ENCODE results near the gene XCL2. TPM values are rescaled to one million over a fixed set of nuclear protein-coding genes. Genes with fewer than 3 reads are reported as not detected.

XCL2 gene
- total and polyA plus RNA-seq, 2 of the 4 experiments (the other 2 are of a cell fraction) = not detected

DNA sequence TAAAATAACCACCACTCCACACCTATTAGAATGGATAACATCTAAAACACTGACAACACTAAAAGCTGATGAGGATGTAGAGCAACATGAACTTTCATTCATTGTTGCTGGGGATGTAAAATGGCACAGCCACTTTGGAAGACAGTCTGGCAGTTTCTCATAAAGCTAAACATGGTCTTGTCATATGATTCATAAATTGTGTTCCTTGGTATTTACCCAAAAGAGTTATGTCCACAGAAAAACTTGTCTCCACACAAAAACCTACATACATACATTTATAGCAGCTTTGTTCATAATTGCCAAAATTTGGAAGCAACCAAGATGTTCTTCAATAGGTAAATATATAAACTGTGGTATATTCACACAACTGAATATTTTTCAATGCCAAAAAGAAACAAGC is 16.6 kb upstream of the XCL2 start:
- Histone ChIP-seq H4K5ac (ENCODE audit: low read depth, low read length) (no peak overlapping the region), H3K9ac (ENCODE audit: low read depth, low read length) (no peak overlapping the region), H2BK20ac (ENCODE audit: low read depth, low read length) (no peak overlapping the region), H4K8ac (ENCODE audit: low read depth in 2 of 2, low read length in 2 of 2) (no peak overlapping the region), H3K27me3 (ENCODE audit: control insufficient read depth, insufficient read depth, low read length) (no peaks in the 10 kb centered on the region), H3K4me2 (ENCODE audit: low read depth, low read length) (no peak overlapping the region), H4K91ac (ENCODE audit: insufficient read depth, low read depth, low read length) (no peak overlapping the region), H3K4ac (ENCODE audit: low read depth, low read length) (no peak overlapping the region), H3K9me3 (ENCODE audit: control insufficient read depth, insufficient read depth, low read length) (no peaks in the 10 kb centered on the region), H2BK120ac (ENCODE audit: low read depth, low read length) (no peak overlapping the region), H3K56ac (ENCODE audit: extremely low read depth, insufficient read depth, low read length) (no peak overlapping the region), H3K79me1 (ENCODE audit: low read depth in 1 of 2, low read length in 2 of 2) (no peaks in the 10 kb centered on the region), H2AK9ac (replicated peaks; ENCODE audit: low read depth, low read length, poor library complexity) (no peak overlapping the region), H2AK5ac (ENCODE audit: low read depth, low read length) (no peak overlapping the region), H4K20me1 (ENCODE audit: insufficient read depth, low read length) (no peaks in the 10 kb centered on the region), H3K4me3 (ENCODE audit: insufficient read depth, low read depth, low read length) (no peak overlapping the region), H2BK15ac (ENCODE audit: low read depth, low read length) (no peak overlapping the region), H2BK5ac (ENCODE audit: low read depth, low read length, poor library complexity, severe bottlenecking) (no peak overlapping the region), H3K9me1 (ENCODE audit: insufficient read depth, low read length) (no peaks in the 10 kb centered on the region), H3K36me3 (ENCODE audit: control insufficient read depth, insufficient read depth, low read length) (no peaks in the 10 kb centered on the region), H3K4me1 (ENCODE audit: control insufficient read depth, insufficient read depth, low read length) (no peaks in the 10 kb centered on the region), H3K27ac (ENCODE audit: insufficient read depth, low read length) (no peak overlapping the region), H3K23ac (ENCODE audit: low read depth, low read length) (no peak overlapping the region), H3K14ac (replicated peaks; ENCODE audit: low read depth, low read length) (no peak overlapping the region), H2AFZ (replicated peaks; ENCODE audit: low read length, poor library complexity) (no peak overlapping the region), H3K18ac (ENCODE audit: low read depth, low read length) (no peak overlapping the region)
- TF ChIP-seq NFE2L2 (IDR thresholded peaks at IDR 0.05; ENCODE audit: low read depth, low read length) (no peak), MAFK (IDR thresholded peaks at IDR 0.05; ENCODE audit: low read depth, low read length) (no peak), RCOR1 (IDR thresholded peaks at IDR 0.05; ENCODE audit: insufficient replicate concordance, low read length) (no peak), MXI1 (IDR thresholded peaks at IDR 0.05; ENCODE audit: borderline replicate concordance, low read depth, low read length) (no peak), FOS (IDR thresholded peaks at IDR 0.05; ENCODE audit: low read depth, low read length) (no peak), POLR2A (IDR thresholded peaks at IDR 0.05; ENCODE audit: low read depth, low read length) (no peak), ELK1 (IDR thresholded peaks at IDR 0.05; ENCODE audit: borderline replicate concordance, low read depth, low read length) (no peak), MAZ (IDR thresholded peaks at IDR 0.05; ENCODE audit: borderline replicate concordance, low read depth, low read length) (no peak), RAD21 (IDR thresholded peaks at IDR 0.05; ENCODE audit: low read length) (no peak), CEBPB (IDR thresholded peaks at IDR 0.05; ENCODE audit: low read depth, low read length) (no peak), SMC3 (IDR thresholded peaks at IDR 0.05; ENCODE audit: low read depth, low read length) (no peak), RFX5 (IDR thresholded peaks at IDR 0.05; ENCODE audit: low read depth, low read length) (no peak), BHLHE40 (IDR thresholded peaks at IDR 0.05; ENCODE audit: low read depth, low read length) (no peak), CHD1 (IDR thresholded peaks at IDR 0.05; ENCODE audit: low read depth, low read length) (no peak)
- TF ChIP-seq, protein P1, sequence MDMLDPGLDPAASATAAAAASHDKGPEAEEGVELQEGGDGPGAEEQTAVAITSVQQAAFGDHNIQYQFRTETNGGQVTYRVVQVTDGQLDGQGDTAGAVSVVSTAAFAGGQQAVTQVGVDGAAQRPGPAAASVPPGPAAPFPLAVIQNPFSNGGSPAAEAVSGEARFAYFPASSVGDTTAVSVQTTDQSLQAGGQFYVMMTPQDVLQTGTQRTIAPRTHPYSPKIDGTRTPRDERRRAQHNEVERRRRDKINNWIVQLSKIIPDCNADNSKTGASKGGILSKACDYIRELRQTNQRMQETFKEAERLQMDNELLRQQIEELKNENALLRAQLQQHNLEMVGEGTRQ (IDR thresholded peaks at IDR 0.05; ENCODE audit: low read depth, low read length) = no peak
- TF ChIP-seq, protein P2, sequence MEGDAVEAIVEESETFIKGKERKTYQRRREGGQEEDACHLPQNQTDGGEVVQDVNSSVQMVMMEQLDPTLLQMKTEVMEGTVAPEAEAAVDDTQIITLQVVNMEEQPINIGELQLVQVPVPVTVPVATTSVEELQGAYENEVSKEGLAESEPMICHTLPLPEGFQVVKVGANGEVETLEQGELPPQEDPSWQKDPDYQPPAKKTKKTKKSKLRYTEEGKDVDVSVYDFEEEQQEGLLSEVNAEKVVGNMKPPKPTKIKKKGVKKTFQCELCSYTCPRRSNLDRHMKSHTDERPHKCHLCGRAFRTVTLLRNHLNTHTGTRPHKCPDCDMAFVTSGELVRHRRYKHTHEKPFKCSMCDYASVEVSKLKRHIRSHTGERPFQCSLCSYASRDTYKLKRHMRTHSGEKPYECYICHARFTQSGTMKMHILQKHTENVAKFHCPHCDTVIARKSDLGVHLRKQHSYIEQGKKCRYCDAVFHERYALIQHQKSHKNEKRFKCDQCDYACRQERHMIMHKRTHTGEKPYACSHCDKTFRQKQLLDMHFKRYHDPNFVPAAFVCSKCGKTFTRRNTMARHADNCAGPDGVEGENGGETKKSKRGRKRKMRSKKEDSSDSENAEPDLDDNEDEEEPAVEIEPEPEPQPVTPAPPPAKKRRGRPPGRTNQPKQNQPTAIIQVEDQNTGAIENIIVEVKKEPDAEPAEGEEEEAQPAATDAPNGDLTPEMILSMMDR (conservative IDR thresholded peaks at IDR 0.05; ENCODE audit: low read depth, low read length) = no peak
- in situ Hi-C loops (cut with MboI; ENCODE audit: low sequenced_read_pairs) = no loop called here
- ChIA-PET CTCF (no interaction called here), POLR2A (ENCODE audit: unreplicated experiment) (no interaction called here)
- intact Hi-C loops (cut with micrococcal nuclease) = no loop called here
- BruUV-seq (replicated peaks) = no TSS peak
- DNase-seq (no peak), ATAC-seq (ENCODE audit: low read depth) (no peak)
- dilution Hi-C loops (cut with HindIII; ENCODE audit: low sequenced_read_pairs, unreplicated experiment) = no loop called here
